AG09319 (cell line): ENCODE data around the gene RABAC1.

Experiments used
- DNase-seq: peaks from one replicate; pipeline ENCODE4 v3.0.0-alpha.2; 2010; ENCODE audit warnings: low read depth; ENCODE audit errors: extremely low read depth
- TF ChIP-seq, protein P1 (sequence below): IDR thresholded peaks from 2 replicates; pipeline ENCODE4 v1.5.1; 2011; ENCODE audit warnings: low read depth, mild to moderate bottlenecking, inconsistent platforms, low read length, moderate library complexity

The RABAC1 gene

DNA sequence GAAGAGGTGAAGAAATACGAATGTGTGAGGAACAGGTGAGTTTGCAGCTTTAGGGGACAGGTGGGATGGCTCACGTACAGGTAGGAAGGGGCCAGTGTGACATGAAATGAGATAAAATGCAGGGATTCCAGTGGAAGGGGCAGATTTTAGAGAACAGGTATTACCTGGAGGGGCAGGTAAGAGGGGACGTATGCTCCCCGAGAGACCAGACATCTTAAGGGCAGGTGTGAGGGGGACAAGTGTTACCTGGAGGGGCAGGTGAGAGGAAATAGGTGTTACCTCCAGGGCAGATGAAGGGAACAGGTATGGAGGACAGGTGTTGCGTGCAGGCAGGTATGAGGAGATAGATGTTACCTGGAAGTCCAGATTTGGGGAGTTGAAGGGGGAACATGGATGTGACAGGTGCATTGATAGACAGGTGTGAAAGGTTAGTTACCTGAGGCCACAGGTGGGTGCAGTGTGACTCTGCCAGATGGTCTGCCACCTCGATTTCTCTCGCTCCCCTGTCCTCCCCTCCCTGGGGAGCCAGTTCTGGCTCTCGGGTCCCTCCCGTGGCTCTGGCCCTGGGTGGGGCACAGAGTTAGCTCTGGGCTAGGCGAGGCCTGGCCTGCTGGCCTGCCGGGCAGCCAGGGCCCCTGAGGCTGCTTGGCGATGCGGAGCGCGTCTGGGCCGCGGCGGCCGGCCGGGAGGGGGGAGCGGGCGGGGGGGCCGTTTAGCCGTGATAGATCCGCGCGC, 32.9 kb downstream of the RABAC1 start:
- TF ChIP-seq, protein P1, sequence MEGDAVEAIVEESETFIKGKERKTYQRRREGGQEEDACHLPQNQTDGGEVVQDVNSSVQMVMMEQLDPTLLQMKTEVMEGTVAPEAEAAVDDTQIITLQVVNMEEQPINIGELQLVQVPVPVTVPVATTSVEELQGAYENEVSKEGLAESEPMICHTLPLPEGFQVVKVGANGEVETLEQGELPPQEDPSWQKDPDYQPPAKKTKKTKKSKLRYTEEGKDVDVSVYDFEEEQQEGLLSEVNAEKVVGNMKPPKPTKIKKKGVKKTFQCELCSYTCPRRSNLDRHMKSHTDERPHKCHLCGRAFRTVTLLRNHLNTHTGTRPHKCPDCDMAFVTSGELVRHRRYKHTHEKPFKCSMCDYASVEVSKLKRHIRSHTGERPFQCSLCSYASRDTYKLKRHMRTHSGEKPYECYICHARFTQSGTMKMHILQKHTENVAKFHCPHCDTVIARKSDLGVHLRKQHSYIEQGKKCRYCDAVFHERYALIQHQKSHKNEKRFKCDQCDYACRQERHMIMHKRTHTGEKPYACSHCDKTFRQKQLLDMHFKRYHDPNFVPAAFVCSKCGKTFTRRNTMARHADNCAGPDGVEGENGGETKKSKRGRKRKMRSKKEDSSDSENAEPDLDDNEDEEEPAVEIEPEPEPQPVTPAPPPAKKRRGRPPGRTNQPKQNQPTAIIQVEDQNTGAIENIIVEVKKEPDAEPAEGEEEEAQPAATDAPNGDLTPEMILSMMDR = no peak

DNA sequence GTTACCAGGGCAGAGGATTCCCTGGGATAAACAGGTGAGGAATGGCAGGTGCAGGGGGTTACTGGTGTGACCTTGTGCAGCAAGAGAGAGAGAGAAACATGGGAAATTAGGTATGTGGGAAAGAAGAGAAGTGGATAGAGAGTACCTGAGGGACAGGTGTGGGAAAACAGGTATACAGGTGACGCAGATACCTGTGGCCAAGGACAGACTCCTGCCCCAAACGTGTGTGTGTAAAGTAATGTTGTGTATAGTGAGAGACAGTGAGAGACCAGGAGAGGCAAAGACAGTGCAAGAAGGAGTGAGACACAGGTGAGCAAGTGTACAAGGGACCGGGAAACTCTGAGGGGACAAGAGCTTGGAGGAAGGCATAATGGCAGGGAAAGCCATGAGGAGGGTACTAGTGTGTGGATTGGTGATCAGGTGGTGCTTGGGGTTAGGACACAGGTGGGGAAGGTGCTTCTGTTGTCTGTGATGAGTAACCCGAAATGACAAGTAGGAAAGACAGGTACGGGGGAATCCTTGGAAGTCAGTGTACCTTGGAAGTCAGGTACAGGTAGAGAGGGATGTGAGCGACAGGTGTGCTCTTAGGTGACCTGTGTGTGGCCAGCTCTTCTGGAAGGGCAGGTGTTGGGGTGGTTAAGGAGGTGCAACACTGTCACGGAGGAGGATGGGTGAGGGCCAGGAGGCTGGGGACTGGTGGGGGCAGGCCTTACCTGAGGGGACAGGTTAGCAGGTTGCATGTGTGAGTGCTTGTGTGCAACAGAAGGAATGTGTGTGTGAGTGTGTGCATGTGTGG, 33.7 kb downstream of the RABAC1 start:
- TF ChIP-seq, protein P1 = no peak
- no peak for DNase-seq

More for the DNA sequence above, 32.9 kb downstream of the RABAC1 start:
- no peak for DNase-seq

DNA sequence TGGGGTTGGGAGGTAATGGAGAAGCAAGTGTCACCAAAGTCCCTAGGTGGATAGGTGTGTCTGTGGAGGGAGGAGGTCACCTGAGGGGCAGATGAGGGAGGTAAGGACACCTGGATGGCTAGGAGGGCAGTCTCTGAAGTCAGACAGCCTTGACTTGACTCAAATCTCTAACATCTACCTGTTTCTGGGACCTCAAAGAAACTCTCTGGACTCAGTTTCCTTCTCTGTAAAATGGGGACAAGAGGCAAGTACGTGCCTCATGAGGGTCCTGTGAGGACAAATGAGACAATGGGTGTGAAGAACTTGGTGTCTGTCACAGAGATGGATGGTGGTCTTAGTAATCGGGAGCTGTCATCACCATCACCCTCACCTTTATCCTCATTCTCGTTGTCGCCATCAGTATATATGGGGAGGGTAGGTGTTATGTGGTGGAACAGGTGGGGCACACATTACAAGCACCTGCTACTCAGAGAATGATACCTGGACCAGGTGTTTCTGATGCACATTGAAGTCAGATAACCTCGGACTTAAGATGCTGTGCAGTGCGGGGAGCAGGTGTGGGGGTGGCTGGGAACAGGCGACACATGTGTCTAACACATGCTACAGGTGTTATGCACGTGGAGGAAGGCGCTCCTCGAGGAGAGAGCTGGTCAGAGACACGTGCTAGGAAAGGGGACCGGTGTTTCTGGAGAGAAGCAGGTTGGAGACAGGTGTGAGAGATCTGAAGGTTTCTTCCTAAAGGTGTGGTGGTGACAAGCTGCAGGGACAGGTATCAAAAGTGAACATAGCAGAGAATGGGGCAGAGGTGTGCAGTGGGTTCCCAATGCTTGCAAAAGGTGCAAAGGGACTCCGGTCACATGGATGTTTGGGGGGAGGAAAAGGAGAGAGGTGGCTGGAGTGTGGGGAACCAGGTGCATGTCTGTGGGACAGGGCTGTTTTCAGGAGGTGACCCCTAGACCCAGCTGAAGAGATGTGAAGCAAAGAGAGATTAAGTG, 34.7 kb downstream of the RABAC1 start:
- no peak for DNase-seq
- TF ChIP-seq, protein P1 = no peak

DNA sequence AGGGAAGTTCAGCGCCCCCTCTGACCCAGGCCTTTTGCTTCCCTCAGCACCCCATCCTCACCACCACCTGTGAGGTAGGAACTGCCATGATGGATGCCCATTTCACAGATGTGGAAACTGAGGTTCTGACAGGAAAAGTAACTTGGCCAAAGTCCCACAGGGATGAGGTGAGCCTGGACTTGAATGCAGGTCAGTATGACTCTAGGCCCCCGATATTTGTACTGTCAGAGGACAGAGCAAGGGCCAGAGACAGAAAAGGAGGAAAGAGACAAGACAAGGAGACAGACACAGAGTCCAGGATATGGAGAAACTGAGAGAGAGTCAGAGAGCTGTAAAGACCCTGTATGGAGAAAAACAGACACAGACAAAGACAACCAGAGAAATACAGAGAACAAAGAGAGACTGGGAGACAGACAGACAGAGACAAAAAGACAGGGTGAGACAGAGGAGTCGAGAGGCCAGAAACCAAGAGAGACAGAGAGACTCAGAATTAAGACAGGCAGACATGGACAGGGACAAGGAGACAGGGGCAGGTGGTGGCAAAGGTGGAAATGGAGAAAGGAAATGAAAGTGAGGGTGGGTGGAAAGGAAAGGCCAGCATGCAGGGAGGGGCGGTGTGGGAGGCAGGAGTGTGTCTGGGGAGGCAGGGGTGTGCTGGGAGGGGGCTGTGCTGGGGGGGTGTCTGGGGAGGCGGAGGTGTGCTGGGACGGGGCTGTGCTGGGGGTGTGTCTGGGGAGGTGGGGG, 35.9 kb downstream of the RABAC1 start:
- TF ChIP-seq, protein P1 = no peak
- DNase-seq = no peak

DNA sequence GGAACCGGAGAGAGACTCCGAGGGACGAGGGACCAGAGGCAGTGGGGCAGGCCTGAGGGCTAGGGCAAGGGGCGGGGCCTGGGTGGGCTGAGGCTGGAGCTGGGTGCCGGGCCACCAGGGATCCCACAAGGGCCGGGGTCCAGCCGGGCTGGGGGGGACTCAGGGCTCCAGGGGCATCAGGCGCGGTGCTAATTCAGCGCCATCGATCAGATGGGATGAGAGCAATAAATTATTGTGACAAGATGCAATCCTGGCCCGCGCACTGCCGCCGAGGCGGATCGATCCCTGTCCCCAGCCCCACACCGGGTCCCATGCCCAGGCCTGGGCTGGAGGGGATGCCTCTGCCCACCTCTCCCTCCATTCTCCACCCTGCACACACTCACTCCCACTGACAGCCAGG, 36.5 kb downstream of the RABAC1 start:
- DNase-seq = no peak
- TF ChIP-seq, protein P1 = no peak
